ENCODE measurements around the gene FNDC3B.

FNDC3B gene

GRCh38 chr3:172154768-172155664 lies 115.6 kb downstream of the FNDC3B start:
- DNase-seq = no peak

- DNase-seq = no peak
Observed at GRCh38 chr3:172155897-172156585, 116.7 kb downstream of the FNDC3B start.

- DNase-seq = no peak
Observed at GRCh38 chr3:172156586-172156955, 117.2 kb downstream of the FNDC3B start.

GRCh38 chr3:172157564-172158258 lies 118.3 kb downstream of the FNDC3B start:
- DNase-seq = no peak

GRCh38 chr3:172158741-172159140 lies 119.4 kb downstream of the FNDC3B start:
- no peak for DNase-seq

- no peak for DNase-seq
Observed at GRCh38 chr3:172159376-172159775, 120.0 kb downstream of the FNDC3B start.

GRCh38 chr3:172159962-172160538 lies 120.7 kb downstream of the FNDC3B start:
- peak; percentile 64 for DNase-seq

GRCh38 chr3:172161133-172161789 lies 121.9 kb downstream of the FNDC3B start:
- DNase-seq = no peak

GRCh38 chr3:172161959-172162358 lies 122.6 kb downstream of the FNDC3B start:
- DNase-seq = no peak

GRCh38 chr3:172163320-172163719 lies 123.9 kb downstream of the FNDC3B start:
- no peak for DNase-seq

GRCh38 chr3:172164620-172165362 lies 125.4 kb downstream of the FNDC3B start:
- no peak for DNase-seq

- DNase-seq = no peak
Observed at GRCh38 chr3:172166261-172166660, 126.9 kb downstream of the FNDC3B start.

GRCh38 chr3:172166890-172167289 lies 127.5 kb downstream of the FNDC3B start:
- DNase-seq = no peak

- no peak for DNase-seq
Observed at GRCh38 chr3:172167892-172168648, 128.7 kb downstream of the FNDC3B start.

GRCh38 chr3:172170073-172170709 lies 130.8 kb downstream of the FNDC3B start:
- DNase-seq = no peak

- DNase-seq = no peak
Observed at GRCh38 chr3:172170841-172171240, 131.5 kb downstream of the FNDC3B start.

GRCh38 chr3:172171396-172172075 lies 132.2 kb downstream of the FNDC3B start:
- DNase-seq = no peak

- DNase-seq = no peak
Observed at GRCh38 chr3:172173316-172174254, 134.2 kb downstream of the FNDC3B start.
